ENCODE data around the gene SLC7A7. TPM values are rescaled to one million over a fixed set of nuclear protein-coding genes. Genes with fewer than 3 reads are reported as not detected.
"Not testable (repeated sequence)": the region's sequence is repeated elsewhere in the genome, so short reads cannot be mapped to it uniquely, and the experiment has no call there.

SLC7A7 gene
- total RNA-seq, 1 donor from 2014 or later = 4.7 TPM

- intact Hi-C loops (cut with micrococcal nuclease); DNase-seq; ATAC-seq: not testable (repeated sequence)
These were observed 13.9 kb upstream of the SLC7A7 start for GRCh38 chr14:22829076-22829660.

GRCh38 chr14:22824711-22825359 is 9.6 kb upstream of the SLC7A7 start:
- intact Hi-C loops (cut with micrococcal nuclease) = no loop called here
- ATAC-seq (no peak), DNase-seq (no peak)

GRCh38 chr14:22822571-22823098 is 7.4 kb upstream of the SLC7A7 start:
- intact Hi-C loops (cut with micrococcal nuclease) = loop anchor here (2.0 kb wide), 1 partner anchor 30 kb away; no protein-coding TSS in a partner anchor
- ATAC-seq (peak; percentile 88), DNase-seq (peak; percentile 87)

- ATAC-seq (no peak), DNase-seq (no peak)
- intact Hi-C loops (cut with micrococcal nuclease) = loop anchor here (2.0 kb wide), 1 partner anchor 31 kb away; no protein-coding TSS in a partner anchor
These were observed 6.9 kb upstream of the SLC7A7 start for GRCh38 chr14:22822016-22822570.

GRCh38 chr14:22821193-22822015 is 6.2 kb upstream of the SLC7A7 start:
- ATAC-seq (peak; percentile 18), DNase-seq (no peak)
- intact Hi-C loops (cut with micrococcal nuclease) = loop anchor here (2.0 kb wide), 1 partner anchor 31 kb away; no protein-coding TSS in a partner anchor

- DNase-seq = no peak
- ATAC-seq = no peak
- intact Hi-C loops (cut with micrococcal nuclease) = no loop called here
These were observed 5.5 kb upstream of the SLC7A7 start for GRCh38 chr14:22820731-22821130.

- ATAC-seq (peak; percentile 11), DNase-seq (peak; percentile 61)
- intact Hi-C loops (cut with micrococcal nuclease) = loop anchor here (10.0 kb wide), 1 partner anchor 255 kb away; no protein-coding TSS in a partner anchor
These were observed 4.1 kb upstream of the SLC7A7 start for GRCh38 chr14:22819151-22819988.

GRCh38 chr14:22814373-22814772 is 862 bp downstream of the SLC7A7 start:
- ATAC-seq (no peak), DNase-seq (no peak)
- intact Hi-C loops (cut with micrococcal nuclease) = loop anchor here (10.0 kb wide), 1 partner anchor 250 kb away; no protein-coding TSS in a partner anchor

- intact Hi-C loops (cut with micrococcal nuclease) = loop anchor here (10.0 kb wide), 1 partner anchor 248 kb away; no protein-coding TSS in a partner anchor
- ATAC-seq = no peak
These were observed 2.1 kb downstream of the SLC7A7 start for GRCh38 chr14:22813145-22813544.

GRCh38 chr14:22812744-22813143 is 2.5 kb downstream of the SLC7A7 start:
- intact Hi-C loops (cut with micrococcal nuclease) = loop anchor here (10.0 kb wide), 1 partner anchor 248 kb away; no protein-coding TSS in a partner anchor
- DNase-seq = no peak
- ATAC-seq = no peak

More at GRCh38 chr14:22813145-22813544, 2.1 kb downstream of the SLC7A7 start:
- no peak for DNase-seq

GRCh38 chr14:22811722-22812121 is 3.5 kb downstream of the SLC7A7 start:
- no peak for ATAC-seq
- DNase-seq = no peak
- intact Hi-C loops (cut with micrococcal nuclease) = loop anchor here (10.0 kb wide), 1 partner anchor 247 kb away; no protein-coding TSS in a partner anchor

GRCh38 chr14:22808388-22809209 is 6.6 kb downstream of the SLC7A7 start:
- intact Hi-C loops (cut with micrococcal nuclease) = no loop called here
- no peak for DNase-seq
- no peak for ATAC-seq

GRCh38 chr14:22807432-22808087 is 7.7 kb downstream of the SLC7A7 start:
- DNase-seq = no peak
- intact Hi-C loops (cut with micrococcal nuclease) = no loop called here
- ATAC-seq = no peak

GRCh38 chr14:22805235-22805634 is 10.0 kb downstream of the SLC7A7 start:
- ATAC-seq; intact Hi-C loops (cut with micrococcal nuclease): not testable (repeated sequence)

GRCh38 chr14:22803687-22803974 is 11.6 kb downstream of the SLC7A7 start:
- ATAC-seq = no peak
- DNase-seq = no peak
- intact Hi-C loops (cut with micrococcal nuclease) = no loop called here

More at GRCh38 chr14:22805235-22805634, 10.0 kb downstream of the SLC7A7 start:
- DNase-seq = not testable (repeated sequence)

GRCh38 chr14:22802860-22803686 is 12.2 kb downstream of the SLC7A7 start:
- no peak for DNase-seq
- intact Hi-C loops (cut with micrococcal nuclease) = no loop called here
- ATAC-seq = no peak

Measured in left ventricle myocardium superior (tissue), 1 donor.